Tracheal epithelial cell (primary cell): ENCODE measurements around the gene DNM3. TPM values are rescaled to one million over a fixed set of nuclear protein-coding genes. Genes with fewer than 3 reads are reported as not detected.

Experiments used
- total RNA-seq: library from RNA; depleted of rRNA; stranded (reverse); fragments of >200 nt; gene quantifications from 2 replicates; pipeline ENCODE4 v1.2.1, GENCODE V29; 2014

DNM3 gene
- 1.1 and 1.2 TPM in 2 replicates for total RNA-seq

GRCh38 chr1:171841050-171841910, at the start of gene DNM3:
Gene DNM3, plus strand, starts transcription at chr1:171841498. Its CDS starts 159 bp downstream, at chr1:171841657.

GRCh38 chr1:172420385-172420784, 579.1 kb downstream of the DNM3 start, which contains the start of gene C1orf105:
Gene C1orf105, plus strand, starts transcription at chr1:172420685. Its CDS starts 201 bp downstream, at chr1:172420886.

GRCh38 chr1:172443666-172444453, 602.6 kb downstream of the DNM3 start, which contains the start of gene PIGC:
Gene PIGC, minus strand, starts transcription at chr1:172444069. Its CDS starts 1,447 bp downstream, at chr1:172442622.

Other genes starting within 250 kb of the DNM3 start
- not detected in 2 replicates for gene MYOCOS, start 219.3 kb upstream of the DNM3 start, total RNA-seq
- not detected in 2 replicates for gene MYOC, start 188.8 kb upstream of the DNM3 start, total RNA-seq
- 3.6 and 5.5 TPM in 2 replicates for gene VAMP4, start 99.4 kb upstream of the DNM3 start, total RNA-seq
- gene METTL13, start 59.8 kb upstream of the DNM3 start, total RNA-seq, result 12.4 and 21.0 TPM in 2 replicates